ENCODE results near the gene ACADS.
A peak's percentile ranks its signal among the peaks of the same experiment; 100 is the strongest.

Gene ACADS

DNA sequence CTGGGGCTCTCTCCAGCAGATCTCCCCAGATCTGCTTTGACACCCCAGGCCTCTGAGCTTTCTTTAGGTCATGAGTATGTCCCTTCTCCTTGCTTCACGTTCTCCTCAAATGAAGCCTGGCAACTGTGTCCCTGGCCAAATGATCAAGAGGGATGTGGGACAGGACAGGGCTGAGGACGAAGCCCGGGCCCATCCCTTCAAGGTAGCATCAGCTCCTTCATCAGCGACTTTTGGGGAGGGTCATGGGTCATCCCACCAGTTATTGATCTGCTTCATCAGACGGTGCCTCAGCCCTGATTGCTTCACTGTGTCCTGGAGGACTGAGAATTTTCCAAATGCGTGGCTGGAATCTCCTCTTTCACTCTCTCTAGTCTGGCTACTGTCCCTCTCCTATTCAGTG, 32.3 kb downstream of the ACADS start:
- no peak for DNase-seq

DNA sequence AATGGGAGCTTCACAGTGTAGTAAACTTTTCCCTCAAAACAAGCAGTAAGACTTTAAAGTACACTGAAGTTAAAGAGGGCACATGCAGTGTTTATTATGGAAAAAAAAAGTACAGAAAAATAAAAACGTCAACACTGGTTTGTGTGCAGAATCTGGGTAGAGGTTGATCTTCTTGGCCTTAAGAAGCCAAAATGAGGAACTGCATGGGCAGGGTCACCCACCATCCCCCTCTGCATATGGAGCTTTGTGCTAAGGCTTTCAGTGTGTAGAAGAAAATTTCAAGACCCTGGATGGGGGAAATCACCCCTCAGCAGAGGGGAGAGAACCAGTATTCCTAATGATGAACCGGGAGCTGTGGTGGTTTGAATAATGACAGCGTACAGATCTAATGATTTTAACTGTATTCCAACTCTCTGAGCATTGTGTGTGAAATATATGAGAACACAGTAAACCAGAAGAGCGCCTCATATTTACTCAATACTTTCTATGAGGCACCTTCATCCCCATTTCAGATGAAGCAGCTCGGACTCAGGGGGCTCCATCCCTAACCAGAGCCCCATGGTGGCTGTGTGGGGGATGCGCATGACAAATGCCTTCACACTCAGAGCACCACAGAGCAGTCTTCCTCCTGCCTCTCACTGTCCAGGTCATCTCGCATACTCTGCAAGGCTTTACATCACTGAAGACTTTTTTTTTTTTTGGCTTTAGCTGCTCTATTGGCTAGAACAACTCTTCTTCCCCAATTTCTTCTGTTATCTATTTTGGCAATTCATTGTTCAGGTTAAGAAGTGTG, 33.4 kb downstream of the ACADS start:
- peak in 1 of 14 donors; percentile 10 for DNase-seq

DNA sequence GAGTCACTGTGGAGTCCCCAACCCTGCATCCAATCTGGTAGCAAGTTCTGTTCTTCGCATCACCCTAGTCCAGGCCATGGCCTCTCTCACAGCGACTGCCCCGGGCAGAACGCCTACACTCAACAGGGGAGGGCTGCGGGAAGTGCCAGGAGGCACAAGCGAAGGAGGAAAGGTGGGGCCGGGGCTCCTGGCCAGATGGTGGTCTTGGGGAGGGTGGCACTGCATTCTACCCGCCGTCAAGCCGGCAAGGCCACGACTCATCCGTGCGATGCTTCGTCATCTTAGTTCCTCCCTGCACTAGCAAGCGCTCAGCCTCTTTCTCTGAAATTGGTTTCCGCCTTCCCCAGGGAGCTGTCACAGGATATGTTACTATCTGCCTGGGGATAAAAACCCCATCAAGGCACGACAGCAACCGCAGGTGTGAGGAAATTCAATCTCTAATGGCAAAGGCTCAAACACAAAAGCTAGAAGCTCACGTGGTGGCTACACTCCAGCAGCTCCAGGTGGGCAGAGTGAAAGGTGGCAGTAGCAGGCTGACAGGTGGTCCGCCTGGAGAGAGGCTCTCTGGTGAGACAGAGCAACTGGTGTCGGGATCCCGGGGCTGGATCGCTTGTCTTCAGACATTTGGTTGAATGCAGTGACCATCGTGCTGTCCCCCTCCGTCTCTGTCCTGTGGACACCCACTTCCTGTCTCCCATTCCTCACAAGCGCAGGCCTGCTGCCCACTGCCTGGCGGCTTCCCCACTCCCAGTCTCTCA, 34.1 kb downstream of the ACADS start:
- peak in 1 of 14 donors; percentile 18 for DNase-seq

DNA sequence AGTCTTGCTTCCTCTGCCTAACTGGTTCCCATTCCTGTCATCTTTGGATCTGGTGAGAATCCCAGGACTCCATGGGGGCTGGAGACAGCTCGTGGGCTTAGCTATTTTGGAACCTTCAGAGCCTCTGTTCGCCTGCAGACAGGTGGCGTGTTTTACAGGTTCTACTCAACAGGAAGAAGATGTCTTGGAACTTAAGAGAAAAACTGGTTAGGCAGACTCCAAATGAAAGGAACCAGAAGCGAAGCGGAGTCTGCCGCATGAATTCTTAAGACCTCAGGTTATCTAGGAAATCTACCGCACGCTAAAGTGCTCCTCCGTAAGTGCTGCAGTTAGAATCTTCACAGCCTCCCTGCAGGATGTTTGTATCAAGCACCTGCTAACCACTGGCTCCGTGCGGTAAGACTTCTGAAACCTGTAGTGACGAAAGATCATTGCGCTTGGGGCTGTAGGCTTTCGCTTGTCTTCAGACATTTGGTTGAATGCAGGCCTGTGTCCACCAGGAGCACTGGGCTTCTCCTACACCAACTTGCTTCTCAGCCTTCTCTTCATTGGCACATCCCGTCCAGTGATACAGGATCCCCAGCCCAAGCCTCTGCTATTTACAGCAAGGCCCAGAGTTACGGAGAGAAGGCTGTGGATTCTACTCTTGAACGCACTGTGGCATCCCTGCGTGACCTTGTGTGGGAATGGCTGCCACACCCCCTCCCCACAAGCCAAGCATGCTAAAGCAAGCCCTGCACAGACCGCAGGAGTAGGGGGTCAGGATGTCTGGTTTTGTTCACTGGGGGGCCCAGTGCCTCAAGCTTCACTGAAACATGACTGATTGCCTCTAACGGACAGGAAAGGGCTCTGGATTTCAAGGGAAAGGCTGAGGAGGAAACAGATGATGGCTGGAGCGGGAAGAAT, 35.0 kb downstream of the ACADS start:
- DNase-seq: no peak

DNA sequence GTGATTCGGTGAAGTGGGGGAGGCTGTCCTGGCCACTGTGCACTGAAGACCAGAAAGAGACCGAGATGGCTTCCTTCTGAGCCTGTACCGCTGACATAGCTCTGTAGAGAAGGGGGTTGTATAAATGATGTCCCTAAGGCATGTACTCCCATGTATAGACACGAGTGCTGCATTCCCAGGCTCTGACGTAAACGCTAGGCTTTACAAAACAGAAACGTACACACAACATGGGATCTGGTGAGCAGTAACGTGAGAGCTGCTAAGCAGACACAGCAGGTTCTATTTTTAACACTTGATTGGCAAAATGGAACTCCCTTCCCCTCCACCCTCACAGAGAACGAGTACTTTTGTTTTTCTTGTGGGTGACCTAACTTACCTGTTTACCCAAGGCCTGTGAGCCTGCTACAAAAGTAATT, 35.9 kb downstream of the ACADS start:
- DNase-seq: no peak

DNA sequence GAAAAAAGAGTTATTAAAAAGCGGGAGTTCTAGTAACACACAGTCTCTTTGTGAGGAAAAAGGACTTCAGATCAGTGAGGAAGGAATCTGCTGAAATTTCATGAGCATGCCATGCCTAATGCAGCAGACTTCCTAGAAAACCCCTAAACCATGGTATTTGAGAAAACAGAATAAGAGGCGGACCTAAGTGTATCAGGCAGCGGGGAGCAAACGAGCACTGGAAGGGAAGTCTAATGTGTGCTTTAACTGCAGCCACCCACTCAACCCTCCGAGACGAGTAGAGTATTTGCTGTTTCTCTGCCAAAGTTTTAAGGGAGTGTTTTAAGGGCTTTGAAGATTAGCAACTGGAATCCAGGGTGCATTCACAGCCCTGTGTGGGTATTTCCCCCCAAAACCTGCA, 36.5 kb downstream of the ACADS start:
- no peak for DNase-seq

DNA sequence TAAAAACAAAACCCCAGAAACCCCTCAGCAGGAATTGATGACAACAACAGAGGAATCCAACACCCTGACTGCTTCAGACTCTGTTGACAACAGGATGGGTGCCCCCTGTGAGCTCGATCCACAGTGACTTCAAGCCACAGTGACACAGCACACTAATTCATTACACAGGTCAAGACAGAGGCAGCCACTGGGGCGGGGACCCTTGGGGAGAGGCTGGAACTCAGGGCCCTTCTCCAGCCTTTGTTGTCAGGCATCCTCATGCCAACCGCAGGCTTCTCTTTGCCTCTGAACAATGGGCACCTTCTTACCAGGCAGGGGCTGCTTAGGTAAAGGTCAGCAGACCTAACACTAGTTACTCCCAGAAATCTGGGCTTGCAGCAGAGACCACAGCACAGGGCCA, 37.6 kb downstream of the ACADS start:
- no peak for DNase-seq

DNA sequence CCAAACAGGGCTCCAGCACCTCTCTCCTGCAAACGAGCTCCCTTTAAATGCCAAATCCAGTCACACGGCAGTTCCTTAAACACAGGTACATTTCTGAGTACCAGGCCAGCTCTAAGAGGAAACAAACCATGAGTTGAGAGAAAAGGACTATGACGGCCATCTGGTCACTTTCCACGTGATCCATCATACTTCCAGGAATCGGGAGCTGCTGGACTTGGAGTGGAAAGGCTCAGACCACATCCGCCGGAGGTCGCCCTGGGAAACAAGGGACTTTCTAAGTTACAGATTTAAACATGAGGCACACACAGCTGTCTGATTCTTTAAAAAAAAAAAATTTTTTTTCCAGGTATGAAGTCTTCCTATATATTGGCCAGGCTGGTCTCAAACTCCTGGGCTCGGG, 39.2 kb downstream of the ACADS start:
- peak in 1 of 14 donors; percentile 29 for DNase-seq

DNA sequence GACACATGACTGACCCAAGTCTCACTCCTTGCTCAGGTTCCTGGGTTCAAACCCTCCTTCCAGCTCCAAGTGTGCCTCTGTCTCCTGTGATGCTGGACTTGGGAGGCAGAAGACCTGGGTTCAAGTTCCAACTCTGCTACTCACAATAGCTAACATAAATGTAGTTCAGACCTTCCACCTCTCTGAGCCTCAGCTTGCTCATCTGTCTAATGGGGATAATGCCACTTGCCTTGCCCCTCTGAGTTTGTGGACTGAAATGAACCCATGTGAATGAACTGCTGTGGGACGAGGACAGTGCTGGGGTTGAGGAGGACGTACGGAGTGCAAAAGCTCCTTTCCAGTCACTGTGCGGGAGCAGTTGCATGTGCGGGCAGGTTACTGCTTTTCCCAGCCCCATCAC, 40.9 kb downstream of the ACADS start:
- DNase-seq: no peak

DNA sequence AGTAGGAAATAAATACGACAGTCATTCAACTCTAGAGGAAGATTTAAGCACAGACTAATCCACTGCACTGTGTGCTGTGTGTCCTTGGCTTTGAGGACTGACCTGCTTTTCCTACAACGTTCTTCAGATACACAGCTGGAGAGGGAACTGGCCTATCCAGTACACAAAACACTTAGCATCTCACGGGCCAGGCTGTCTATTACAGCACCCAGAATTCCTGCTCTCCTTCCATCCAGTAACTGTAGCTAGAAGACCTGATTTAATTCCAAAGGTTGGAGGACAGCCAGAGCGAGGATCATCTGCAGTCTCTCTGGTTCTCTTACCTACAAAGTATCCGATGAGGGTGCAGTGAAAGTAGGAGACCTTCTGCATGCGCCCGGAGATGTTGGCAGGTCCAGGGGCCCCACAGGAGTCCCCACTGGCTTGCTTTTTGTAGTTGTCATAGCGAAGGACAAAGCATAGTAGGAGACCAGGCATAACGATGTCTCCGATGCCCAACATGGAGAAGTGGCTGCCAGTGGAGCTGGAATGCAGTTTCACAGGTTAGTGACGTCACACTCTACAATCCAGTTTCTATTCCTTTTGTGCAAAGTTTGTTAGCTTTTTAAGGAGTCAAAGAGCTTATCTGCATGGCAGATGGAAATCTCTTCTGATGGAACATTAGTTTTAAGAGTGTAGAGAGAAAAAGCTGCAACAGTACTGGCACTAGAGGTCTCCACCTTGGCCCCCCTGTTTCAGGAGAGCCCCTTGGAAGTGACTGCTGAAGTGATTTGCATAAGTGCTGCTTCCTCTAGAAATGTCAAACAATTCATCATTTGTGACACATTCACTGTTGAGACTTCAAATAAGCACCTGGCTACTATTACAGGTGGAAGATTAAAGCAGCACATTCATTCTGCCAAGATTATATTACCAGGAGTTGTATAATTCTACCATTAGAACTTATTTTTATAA, 41.7 kb downstream of the ACADS start:
- no peak for DNase-seq

DNA sequence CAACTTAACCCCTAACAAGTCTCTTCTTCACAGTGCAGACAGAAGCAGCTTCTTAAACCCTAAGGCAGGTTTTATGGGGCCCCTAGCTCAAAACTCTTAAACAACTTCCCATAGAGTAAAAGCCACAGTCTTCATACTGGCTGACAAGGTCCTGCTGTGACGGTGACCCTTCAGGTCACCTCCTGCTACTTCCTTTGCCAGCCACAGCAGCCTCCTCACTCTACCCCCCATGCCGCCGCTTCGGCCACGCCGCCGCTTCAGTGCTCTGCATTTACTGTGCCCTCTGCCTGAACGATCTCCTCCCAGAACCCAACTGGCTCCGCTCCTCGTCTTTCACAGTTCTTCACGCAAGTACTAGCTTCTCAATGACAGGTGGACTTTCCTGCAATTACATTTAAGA, 45.5 kb downstream of the ACADS start:
- DNase-seq: no peak

DNA sequence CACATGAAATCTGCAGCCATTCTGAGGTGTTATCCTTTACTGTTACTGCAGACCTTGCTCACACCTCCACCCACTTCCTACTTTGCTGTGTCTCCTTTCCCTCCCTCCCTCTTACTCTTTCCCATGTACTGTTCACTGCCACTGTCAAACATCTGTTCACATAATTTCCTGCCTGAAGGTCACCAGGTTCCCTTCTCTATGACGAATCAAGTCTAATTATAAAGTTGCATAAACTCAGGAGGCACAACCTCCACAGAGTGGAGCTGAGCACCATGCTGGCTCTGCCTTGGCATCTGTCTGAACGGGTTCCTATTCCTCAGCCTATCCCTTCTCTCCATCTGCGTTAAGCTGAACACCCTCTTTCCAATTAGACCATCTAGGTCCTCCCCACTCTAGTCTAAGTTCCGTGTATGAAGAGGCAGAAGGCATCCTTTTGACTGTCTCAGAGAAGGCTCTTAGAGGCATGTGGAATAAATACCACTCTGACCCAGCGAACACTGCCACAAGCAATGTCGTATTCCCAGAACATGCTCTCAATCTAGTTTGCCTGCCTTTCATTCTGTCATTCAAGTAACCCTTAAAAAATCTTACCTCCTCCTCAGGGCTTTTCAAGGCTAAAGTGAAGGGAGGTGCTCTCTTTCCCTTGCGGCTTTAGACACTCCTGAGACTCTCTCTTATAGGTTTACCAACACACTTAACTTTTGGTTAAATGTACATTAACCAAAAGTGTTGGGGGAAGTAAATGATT, 48.7 kb downstream of the ACADS start:
- no peak for DNase-seq

DNA sequence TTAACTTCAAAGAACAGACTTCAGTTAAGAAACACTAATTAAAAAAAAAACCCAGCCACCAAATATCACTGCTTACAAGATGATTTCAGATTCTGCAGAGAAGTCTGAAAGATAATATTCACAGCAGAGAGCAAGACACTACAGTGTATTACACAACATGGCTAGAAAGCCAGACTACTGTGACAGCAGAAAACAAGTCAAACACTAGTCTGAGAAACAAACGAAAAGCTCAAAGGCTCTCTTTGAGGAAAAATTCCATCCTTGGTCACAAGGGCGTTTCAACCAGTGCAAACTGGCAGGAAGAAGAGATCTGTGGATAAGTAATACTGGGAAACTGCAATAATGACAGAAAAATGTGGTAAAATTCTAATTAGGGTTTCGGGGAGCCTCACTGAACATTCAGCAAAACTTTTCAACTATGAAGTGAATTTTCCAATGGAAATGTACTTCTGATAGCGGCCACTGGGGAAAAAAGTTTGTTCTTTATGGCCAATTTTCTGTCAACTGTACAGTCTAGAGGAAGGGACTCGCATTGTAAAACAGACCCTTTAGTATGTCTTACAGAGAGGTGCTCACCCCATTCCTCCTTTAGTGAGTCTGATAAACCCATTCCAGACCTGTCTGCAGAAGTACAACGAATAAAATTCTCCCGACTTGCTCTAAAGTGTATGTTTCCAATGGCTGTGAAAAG, 50.4 kb downstream of the ACADS start:
- peak in 2 of 14 donors; percentile 5 to 12 for DNase-seq

DNA sequence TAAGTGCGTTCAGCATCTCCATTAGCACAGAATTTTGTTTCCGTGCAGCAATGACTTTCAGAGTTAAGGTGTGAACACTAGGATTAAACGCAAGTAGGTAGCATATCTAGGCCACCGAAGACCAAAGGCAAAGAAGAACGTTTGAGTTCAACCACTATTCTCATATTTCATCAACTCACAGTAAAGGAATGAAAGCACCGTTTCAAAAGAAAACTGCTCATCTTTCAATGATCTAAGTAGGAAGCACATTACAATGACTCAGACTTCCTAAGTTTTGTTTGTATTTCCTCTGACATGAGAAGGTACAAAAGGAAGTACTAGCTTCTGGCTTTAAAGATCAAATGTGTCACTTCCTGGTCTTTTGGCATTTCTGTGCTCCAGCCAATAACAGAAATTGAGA, 57.6 kb downstream of the ACADS start:
- no peak for DNase-seq

DNA sequence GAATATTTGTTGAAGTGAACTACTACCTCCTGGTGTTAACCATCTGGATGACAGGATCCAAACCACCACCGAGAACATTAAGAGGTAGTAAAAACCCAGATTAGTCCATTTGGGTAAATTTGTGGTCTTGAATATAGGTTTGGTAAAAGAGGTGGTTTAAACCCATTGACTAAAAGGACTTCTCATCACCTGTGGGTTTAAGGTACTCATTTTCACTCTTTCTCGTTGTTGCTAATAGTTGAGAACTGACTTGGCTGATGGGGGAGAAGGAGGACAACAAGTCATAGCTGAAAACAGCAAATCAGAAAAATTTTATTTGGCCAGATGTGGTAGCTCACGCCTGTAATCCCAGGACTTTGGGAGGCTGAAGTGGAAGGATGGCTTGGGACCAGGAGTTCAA, 59.2 kb downstream of the ACADS start:
- DNase-seq: no peak

DNA sequence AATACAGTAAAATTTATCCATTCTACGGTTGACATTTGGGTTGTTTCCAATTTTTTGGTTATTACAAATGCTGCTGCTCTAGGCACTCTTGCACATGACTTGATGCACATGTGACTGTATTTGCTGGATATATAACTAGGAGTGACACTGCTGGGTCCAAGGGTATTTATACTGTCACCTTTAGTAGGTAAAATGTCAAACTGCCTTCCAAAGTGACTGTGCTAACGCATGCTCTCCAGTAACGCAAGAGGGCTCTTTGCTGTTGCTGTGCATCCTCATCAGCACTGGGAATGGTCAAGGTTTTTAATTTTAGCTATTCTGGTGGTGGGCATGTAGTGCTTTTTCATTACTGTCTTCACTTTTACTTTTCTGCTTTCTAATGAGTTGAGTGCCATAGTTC, 62.3 kb downstream of the ACADS start:
- DNase-seq: no peak
